Measurements from ENCODE around the gene DOCK1.

Gene DOCK1

GRCh38 chr10:127142856-127143255 is 237.6 kb downstream of the DOCK1 start:
- DNase-seq (ENCODE audit: low read depth): no peak

- DNase-seq (ENCODE audit: low read depth): peak; percentile 56
These were observed 239.9 kb downstream of the DOCK1 start for GRCh38 chr10:127145173-127145572.

- no peak for DNase-seq (ENCODE audit: low read depth)
These were observed 241.4 kb downstream of the DOCK1 start for GRCh38 chr10:127146661-127147060.

DNA sequence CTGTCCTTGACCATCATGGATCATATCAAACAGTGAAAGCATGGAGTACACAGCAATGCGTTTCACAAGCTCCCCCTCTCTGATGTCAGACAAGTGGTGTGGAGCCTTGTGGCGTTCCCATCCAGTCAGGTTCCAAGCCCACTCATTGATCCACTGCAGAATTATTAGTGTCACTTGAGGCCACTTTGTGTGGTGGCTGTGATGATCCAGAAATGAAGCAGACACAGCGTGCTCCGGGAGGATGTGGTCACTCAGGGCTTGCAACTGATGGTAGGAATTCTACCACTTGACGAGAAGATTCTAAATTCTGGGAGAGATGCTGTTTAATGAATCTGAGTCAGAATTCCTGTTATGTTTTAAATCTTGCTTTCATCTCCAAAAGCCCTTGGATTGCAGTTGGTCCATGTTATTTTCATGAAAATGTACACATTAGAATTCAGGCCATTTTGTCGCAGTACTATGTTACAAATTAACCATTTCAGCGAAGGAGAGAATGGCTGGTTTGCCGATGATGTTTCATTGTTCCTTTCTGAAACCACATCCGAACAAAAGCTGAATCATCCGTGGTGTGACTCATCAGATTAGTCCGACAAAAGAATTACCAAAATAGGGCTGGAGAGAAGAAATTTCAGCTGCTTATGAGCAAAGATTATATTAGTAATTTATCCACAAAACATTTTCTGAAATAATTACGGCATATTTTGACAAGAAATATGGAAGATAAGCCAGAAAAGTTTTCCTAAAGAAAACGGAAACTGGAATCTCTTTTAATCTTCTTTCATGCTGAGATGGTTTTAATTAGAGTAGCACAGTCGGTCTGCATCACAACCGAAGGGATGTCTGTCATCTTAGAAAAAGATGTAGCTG is 243.1 kb downstream of the DOCK1 start:
- peak; percentile 78 for DNase-seq (ENCODE audit: low read depth)

DNA sequence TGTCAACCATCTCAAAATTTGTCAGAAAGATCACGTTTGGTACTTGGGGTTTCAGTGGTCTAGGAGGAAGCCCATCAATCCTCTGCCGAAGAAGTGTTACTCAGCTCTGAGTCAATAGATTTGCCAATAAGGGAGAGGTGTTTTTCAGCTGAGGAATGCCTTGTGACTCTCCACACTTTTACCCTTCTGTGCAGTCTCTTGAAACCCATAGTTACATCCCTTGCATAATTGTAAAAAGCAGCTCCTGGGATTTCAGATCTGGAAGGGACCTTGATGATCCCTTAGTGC is 243.6 kb downstream of the DOCK1 start:
- DNase-seq (ENCODE audit: low read depth): peak; percentile 85

- DNase-seq (ENCODE audit: low read depth): no peak
These were observed 244.4 kb downstream of the DOCK1 start for GRCh38 chr10:127149501-127150081.

DNA sequence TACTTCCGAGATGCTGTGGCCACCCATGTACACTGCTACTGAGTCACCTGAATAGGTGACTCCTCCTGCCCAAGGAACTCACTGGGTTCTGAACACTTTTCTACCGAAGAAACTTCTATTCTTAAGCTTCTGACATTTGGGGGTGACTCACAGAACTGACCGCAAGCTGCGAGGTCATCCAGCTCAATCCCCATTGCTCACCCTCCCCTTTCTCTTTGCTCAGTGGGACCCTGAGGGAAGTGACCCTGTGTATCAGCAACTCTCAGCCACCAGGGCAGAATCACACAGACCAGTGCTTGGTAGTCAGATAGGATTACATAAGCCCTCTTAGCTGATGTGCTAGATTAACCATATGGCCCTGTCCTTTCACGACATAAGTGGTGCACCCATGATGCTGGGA is 244.9 kb downstream of the DOCK1 start:
- peak; percentile 52 for DNase-seq (ENCODE audit: low read depth)

GRCh38 chr10:127151541-127151940 is 246.3 kb downstream of the DOCK1 start:
- peak; percentile 52 for DNase-seq (ENCODE audit: low read depth)

DNA sequence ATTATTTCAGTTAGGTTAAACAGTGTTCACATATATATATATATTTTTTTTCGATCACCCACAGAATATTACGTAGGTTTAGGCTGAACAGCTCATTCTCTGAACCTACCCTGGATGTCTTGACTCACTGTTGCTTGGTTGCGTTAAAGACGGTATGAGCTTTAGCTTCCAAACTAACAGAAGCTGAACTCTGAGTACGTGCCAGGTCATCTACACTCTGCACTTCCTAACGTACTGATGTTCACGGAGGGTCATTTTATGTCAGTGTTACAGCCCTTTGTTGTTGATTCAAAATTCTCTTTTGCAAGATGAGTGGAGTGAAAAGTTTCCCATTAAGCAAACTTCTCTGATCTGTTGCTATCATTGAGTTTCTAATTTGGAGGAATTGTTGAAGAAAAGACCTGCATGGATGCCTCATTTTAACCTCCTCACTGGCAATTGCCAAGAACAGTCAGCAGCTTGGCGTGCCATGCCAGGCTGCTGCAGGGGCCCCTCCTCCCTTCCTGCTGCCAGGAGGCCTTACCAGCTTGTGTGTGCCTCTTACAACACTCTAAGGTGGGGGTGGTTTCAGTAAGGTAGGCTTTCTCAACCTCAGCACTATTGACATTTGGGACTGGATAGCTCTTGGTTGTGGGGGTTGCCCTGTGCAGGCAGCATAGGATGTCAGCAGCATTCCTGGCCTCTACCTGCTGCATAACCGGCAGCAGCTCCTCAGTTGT is 246.9 kb downstream of the DOCK1 start:
- peak; percentile 21 for DNase-seq (ENCODE audit: low read depth)

DNA sequence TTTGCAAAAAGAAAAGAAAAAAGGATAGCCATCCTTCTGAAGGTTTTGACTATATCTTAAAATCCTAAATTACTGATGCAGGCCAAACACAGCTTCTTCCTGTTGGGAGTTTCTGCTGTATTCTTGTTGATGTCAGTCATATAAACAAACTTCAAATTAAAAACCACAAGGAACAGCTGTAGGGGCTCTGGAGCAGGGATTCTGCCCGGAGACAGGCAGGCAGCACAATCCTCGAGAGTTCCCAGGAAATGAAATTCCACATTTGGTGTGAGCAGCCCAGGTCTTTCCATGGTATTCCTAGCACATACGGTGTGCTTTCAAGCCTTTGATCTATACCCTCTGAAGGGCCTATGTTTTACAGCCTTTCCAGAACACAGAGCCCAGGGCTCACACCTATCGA is 248.0 kb downstream of the DOCK1 start:
- DNase-seq (ENCODE audit: low read depth): peak; percentile 57

DNA sequence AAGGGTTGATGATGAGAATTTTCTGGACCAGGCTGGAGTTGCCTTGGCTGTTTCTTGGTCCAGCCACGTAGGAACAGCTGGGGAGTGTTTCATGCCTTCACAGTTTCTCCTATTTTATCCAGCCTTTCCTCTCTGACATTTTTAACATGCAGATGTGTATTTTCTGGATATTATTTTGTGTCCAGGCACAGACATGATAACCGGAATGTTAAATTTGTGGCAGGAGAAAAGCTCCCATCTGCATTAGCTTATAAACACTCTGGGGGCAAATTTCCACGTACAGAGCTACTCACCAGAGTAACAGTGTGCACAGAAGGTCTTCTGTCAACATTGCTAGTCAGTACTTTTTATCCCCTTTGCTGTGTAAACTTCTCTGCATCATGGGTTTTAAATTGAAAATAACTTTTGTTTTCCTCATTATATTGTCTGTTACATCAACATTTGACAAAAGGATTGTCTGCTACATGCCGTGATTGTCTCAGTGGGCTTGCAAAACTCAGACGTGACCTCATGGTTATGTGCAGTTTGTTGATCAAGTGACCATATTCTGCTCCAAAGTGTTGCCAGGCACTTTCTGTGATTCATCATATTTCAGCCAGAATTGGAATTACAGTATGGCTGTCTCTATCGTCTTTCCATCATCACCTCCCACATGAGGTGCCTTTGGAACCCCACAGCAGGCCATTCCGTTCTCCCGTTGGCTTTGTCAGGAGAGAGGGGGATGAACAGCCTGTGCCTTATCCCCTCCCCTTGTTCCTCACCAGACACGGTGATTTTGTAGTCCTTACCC is 249.8 kb downstream of the DOCK1 start:
- DNase-seq (ENCODE audit: low read depth): no peak

DNA sequence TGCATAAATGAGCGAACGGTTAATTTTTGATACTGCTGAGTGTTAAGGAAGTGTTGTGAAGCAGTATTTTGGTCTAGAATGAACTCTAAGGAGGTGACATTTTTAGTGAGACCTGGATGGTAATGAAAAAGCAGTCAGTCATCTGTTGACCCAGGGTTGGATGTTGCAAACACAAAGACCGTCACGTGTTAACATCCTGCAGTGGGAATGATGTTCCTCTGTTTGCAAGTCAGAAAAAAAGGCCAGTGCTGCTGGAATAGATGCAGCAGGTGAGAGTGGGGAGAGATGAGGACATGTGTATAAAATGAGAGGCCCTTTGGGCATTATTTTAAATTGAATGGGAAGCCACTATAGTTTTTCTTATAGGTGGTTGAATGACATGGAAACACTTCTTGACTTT is 251.9 kb downstream of the DOCK1 start:
- DNase-seq (ENCODE audit: low read depth): no peak

DNA sequence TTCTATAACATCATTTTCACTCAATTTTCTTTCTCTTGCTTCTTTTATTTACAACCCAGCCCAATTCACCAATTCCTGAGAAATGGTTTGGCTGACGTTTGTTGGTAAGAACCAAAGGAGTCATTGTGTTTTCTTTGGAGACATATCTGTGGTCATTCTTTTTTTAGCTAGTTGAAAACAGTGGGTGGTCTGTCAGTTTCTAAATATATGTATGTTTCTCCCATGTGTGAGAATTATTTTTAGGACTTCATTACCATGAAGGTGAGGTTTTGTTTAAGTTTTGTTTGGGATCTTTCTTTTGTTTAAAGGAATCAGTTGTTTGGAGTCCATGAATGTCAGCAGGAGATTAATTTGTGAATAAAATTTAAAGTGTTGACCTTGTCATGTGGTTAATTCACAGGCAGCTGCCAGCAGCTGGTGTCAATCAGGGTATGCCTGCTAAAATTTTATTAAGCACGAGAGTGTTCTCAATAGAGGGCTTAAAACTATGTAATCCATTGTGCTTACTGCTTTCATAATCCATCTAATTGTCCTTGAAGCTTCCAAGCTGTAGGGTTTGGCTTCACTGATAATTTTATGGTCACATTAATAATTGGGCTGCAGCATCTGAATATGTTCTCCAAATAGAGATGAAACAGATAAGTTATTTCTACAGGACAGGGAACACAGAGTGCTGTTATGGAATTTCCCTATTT is 252.4 kb downstream of the DOCK1 start:
- DNase-seq (ENCODE audit: low read depth): no peak

- DNase-seq (ENCODE audit: low read depth): no peak
These were observed 253.4 kb downstream of the DOCK1 start for GRCh38 chr10:127158662-127159061.

GRCh38 chr10:127159648-127160245 is 254.5 kb downstream of the DOCK1 start:
- peak; percentile 79 for DNase-seq (ENCODE audit: low read depth)

DNA sequence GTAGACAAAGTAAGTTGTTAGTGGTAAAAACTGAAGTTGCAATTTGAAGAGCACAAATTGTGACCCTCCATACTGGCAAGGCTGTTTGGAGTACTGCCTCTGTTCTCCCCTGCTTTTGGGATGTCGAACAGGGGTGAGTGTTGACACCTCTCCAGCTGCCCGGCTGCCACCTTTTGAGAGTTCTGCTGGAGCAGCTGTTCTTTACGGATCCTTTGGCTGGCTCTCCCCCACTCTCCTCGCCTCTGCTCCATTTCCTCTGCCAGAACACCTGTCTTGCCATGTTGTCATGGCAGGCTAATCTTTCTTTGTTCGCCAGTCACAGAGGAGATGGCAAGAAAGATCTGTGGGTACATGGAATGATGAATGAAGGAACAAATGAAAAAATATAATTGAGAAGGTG is 256.3 kb downstream of the DOCK1 start:
- no peak for DNase-seq (ENCODE audit: low read depth)

- DNase-seq (ENCODE audit: low read depth): no peak
These were observed 257.6 kb downstream of the DOCK1 start for GRCh38 chr10:127162841-127163240.

GRCh38 chr10:127168261-127168660 is 263.0 kb downstream of the DOCK1 start:
- DNase-seq (ENCODE audit: low read depth): no peak

- DNase-seq (ENCODE audit: low read depth): no peak
These were observed 269.6 kb downstream of the DOCK1 start for GRCh38 chr10:127174866-127175265.

- no peak for DNase-seq (ENCODE audit: low read depth)
These were observed 270.3 kb downstream of the DOCK1 start for GRCh38 chr10:127175357-127176110.

GRCh38 chr10:127176649-127177048 is 271.4 kb downstream of the DOCK1 start:
- no peak for DNase-seq (ENCODE audit: low read depth)

Data from amniotic epithelial cell (primary cell).